Epithelial cell of proximal tubule (primary cell): Measurements from ENCODE around the gene KRTAP9-2. TPM values are rescaled to one million over a fixed set of nuclear protein-coding genes. Genes with fewer than 3 reads are reported as not detected.
A peak's percentile ranks its signal among the peaks of the same experiment; 100 is the strongest.
"Not testable (repeated sequence)": the region's sequence is repeated elsewhere in the genome, so short reads cannot be mapped to it uniquely, and the experiment has no call there.

Experiments used
- DNase-seq: peaks from one replicate; pipeline ENCODE4 v3.0.0-alpha.2; 2011; ENCODE audit warnings: low read depth
- H3K4me3 ChIP-seq: 2 replicates; pipeline ENCODE4 v1.5.1; 2011; ENCODE audit warnings: low read depth, mild to moderate bottlenecking, low read length
- total RNA-seq: library from RNA; depleted of rRNA; stranded (reverse); fragments of >200 nt; gene quantifications from 2 replicates; pipeline ENCODE4 v1.2.3, GENCODE V29; 2015
- TF ChIP-seq, protein P1 (sequence below): conservative IDR thresholded peaks from 2 replicates; pipeline ENCODE4 v1.5.1; 2012; ENCODE audit warnings: low read depth, mild to moderate bottlenecking, low read length

Gene KRTAP9-2
- total RNA-seq, 1 donor from 2014 or later = not detected

DNA sequence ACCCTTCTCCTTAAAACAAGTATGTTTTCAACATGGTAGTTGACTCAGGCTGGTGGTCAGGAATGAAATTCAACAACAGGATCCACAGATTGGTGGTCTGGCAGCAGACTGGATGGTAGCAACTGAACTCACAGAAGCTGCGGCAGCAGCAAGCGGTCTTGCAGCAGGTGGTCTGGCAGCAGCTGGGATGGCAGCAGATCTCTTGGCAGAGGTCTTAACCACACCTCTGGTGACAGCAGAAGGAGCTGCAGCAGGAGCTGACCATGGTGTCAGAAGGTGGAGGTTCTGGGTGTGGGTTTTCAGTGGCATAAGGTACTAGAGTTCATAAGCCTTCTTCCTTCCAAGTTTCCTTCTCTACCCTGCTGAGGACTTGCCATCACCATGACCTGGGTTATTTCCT lies 39.6 kb upstream of the KRTAP9-2 start:
- DNase-seq = no peak
- TF ChIP-seq, protein P1, sequence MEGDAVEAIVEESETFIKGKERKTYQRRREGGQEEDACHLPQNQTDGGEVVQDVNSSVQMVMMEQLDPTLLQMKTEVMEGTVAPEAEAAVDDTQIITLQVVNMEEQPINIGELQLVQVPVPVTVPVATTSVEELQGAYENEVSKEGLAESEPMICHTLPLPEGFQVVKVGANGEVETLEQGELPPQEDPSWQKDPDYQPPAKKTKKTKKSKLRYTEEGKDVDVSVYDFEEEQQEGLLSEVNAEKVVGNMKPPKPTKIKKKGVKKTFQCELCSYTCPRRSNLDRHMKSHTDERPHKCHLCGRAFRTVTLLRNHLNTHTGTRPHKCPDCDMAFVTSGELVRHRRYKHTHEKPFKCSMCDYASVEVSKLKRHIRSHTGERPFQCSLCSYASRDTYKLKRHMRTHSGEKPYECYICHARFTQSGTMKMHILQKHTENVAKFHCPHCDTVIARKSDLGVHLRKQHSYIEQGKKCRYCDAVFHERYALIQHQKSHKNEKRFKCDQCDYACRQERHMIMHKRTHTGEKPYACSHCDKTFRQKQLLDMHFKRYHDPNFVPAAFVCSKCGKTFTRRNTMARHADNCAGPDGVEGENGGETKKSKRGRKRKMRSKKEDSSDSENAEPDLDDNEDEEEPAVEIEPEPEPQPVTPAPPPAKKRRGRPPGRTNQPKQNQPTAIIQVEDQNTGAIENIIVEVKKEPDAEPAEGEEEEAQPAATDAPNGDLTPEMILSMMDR = no peak
- H3K4me3 ChIP-seq = no peak overlapping the region

DNA sequence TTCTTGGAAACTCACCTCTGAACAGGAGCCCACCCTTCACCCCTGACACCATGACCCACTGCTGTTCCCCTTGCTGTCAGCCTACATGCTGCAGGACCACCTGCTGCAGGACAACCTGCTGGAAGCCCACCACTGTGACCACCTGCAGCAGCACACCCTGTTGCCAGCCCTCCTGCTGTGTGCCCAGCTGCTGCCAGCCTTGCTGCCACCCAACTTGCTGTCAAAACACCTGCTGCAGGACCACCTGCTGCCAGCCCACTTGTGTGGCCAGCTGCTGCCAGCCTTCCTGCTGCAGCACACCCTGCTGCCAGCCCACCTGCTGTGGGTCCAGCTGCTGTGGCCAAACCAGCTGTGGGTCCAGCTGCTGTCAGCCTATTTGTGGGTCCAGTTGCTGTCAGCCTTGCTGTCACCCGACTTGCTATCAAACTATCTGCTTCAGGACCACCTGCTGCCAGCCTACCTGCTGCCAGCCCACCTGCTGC lies 36.6 kb upstream of the KRTAP9-2 start, which contains the start of gene KRTAP9-1:
Gene KRTAP9-1 (plus strand): TSS at position 51 of the 482 bp plus-strand sequence. CDS start 0 bp downstream, at position 51.
- not testable (repeated sequence) for H3K4me3 ChIP-seq, DNase-seq

DNA sequence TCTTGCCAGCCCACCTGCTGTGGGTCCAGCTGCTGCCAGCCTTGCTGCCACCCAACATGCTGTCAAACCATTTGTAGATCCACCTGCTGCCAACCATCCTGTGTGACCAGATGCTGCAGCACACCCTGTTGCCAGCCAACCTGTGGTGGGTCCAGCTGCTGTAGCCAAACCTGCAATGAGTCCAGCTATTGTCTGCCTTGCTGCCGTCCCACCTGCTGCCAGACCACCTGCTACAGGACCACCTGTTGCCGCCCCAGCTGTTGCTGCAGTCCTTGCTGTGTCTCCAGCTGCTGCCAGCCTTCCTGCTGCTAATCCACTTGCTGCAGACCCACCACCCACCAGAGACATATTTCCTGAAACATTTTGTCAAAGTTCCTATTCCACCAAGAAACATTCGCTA lies 36.1 kb upstream of the KRTAP9-2 start:
- TF ChIP-seq, protein P1 = no peak
- DNase-seq = no peak
- H3K4me3 ChIP-seq = no peak overlapping the region

DNA sequence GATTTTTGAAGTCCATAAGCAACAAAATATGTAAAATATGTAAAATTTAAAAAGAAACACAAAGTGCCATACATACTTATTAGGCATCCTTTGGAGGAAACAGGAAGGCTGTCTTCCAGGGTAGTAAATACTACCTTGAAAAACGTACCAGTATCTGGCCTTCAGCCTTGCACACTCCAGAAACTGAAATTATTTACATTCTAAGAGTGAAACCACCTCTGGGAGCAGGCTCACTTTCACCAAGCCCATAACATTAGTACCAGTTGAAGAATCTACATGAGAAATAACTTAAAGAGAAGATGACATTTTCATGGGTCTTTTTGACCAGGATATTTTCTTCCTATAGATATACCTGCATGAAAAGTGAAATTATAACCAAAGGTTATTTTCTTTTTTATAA lies 30.4 kb upstream of the KRTAP9-2 start:
- no peak overlapping the region for H3K4me3 ChIP-seq
- no peak for DNase-seq
- TF ChIP-seq, protein P1 = no peak

DNA sequence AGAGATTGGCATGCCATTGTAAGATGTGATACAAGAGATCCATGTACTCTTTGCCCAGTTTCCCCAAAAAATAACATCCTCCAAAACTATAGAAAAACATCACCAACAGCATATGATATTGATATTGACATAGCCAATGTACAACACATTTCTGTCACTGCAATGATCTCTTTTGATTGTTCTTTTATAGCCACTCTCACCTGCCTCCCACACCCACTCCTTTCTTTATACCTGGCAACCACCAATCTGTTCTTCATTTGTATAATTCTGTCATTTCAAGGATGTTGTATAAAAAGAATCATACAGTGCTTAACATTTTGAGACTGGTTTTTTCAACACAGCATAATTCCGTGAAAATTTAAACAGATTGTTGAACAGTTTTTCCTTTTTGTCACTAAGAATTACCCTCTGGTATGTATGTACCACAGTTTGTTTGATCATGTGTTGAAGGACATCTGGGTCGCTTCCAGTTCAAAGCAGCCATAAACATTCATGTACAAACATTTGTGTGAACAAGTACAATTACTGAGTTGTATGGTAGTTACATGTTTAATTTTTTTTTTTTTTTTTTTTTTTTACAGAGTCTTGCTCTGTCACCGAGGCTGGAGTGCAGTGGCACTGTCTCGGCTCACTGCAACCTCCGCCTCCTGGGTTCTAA lies 26.9 kb upstream of the KRTAP9-2 start:
- no peak overlapping the region for H3K4me3 ChIP-seq
- no peak for DNase-seq
- TF ChIP-seq, protein P1 = no peak

DNA sequence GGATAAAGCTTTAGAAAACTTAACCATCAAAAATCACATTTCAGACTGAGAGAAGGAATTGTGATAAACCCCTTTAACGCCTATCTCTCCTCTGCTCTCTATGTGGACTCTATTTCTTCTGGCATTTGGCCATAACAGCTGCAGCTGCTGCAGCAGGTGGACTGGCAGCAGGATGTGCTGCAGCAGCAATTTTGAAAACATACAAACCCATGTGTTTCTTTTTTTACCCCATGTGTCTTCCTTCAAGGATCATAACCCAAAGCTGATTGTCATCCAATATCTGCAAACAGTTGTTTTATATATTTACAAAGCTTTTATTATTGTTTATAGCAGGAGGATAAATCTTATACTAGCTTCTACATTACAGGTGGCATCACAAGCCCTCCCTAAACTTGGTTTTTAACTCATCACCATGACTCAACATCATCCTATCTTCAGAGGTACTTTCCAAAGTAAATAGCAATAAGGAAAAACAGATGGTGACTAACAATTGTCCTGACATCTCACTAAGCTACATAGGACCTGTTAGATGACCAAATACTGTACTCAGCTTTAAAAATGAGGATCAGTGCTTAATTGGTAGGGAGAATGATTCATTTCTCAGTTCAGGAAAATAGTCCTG lies 14.5 kb upstream of the KRTAP9-2 start:
- peak; percentile 15 for DNase-seq

DNA sequence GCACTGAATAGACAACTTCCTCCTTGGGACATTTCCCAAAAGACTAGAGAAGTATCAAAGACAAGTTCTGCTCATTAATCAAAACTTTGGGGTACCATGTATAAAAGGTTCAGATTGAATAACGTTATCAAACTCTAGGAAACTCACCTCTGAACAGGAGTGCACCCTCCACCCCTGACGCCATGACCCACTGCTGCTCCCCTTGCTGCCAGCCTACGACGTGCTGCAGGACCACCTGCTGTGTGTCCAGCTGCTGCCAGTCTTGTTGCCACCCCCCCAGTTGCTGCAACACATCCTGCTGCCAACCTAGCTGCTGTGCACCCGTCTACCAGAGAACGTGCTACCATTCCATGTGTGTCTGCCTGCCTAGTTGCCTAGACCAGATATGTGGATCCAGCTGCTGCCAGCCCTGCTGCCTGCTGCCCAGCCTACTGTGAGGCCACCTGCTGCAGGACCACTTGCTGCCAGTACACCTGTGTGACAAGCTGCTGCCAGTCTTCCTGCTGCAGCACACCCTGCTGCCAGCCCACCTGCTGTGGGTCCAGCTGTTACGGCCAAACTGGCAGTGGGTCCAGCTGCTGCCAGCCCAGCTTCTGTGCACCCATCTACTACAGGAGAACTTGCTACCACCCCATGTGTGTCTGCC lies 13.8 kb upstream of the KRTAP9-2 start:
- TF ChIP-seq, protein P1 = no peak
- no peak for DNase-seq
- H3K4me3 ChIP-seq = no peak overlapping the region

More for the DNA sequence above, 14.5 kb upstream of the KRTAP9-2 start:
- H3K4me3 ChIP-seq = no peak overlapping the region
- TF ChIP-seq, protein P1 = no peak
